ENCODE measurements around the gene ANKAR.

GRCh38 chr2:189681903-189682302 is 7.4 kb downstream of the ANKAR start:
- TF ChIP-seq, protein P1, sequence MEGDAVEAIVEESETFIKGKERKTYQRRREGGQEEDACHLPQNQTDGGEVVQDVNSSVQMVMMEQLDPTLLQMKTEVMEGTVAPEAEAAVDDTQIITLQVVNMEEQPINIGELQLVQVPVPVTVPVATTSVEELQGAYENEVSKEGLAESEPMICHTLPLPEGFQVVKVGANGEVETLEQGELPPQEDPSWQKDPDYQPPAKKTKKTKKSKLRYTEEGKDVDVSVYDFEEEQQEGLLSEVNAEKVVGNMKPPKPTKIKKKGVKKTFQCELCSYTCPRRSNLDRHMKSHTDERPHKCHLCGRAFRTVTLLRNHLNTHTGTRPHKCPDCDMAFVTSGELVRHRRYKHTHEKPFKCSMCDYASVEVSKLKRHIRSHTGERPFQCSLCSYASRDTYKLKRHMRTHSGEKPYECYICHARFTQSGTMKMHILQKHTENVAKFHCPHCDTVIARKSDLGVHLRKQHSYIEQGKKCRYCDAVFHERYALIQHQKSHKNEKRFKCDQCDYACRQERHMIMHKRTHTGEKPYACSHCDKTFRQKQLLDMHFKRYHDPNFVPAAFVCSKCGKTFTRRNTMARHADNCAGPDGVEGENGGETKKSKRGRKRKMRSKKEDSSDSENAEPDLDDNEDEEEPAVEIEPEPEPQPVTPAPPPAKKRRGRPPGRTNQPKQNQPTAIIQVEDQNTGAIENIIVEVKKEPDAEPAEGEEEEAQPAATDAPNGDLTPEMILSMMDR (IDR thresholded peaks at IDR 0.05; ENCODE audit: insufficient read depth, low read length, poor library complexity, severe bottlenecking) = no peak
- no peak for TF ChIP-seq EZH2phosphoT487 (conservative IDR thresholded peaks at IDR 0.05; ENCODE audit: low read length)
